ENCODE measurements around the gene FOXB1.
A peak's percentile ranks its signal among the peaks of the same experiment; 100 is the strongest.

FOXB1 gene

GRCh38 chr15:59998950-59999611 lies 5.0 kb upstream of the FOXB1 start:
- DNase-seq (ENCODE audit: low spot score): no peak

- no peak for DNase-seq (ENCODE audit: low spot score)
Measured at GRCh38 chr15:59999612-60000112, 4.4 kb upstream of the FOXB1 start.

- DNase-seq (ENCODE audit: low spot score): no peak
Measured at GRCh38 chr15:60000113-60000823, 3.8 kb upstream of the FOXB1 start.

GRCh38 chr15:60000824-60001609 lies 3.1 kb upstream of the FOXB1 start:
- DNase-seq (ENCODE audit: low spot score): no peak

GRCh38 chr15:60001610-60002527 lies 2.2 kb upstream of the FOXB1 start:
- DNase-seq (ENCODE audit: low spot score): no peak

- no peak for DNase-seq (ENCODE audit: low spot score)
Measured at GRCh38 chr15:60002528-60003218, 1.4 kb upstream of the FOXB1 start.

- no peak for DNase-seq (ENCODE audit: low spot score)
Measured at GRCh38 chr15:60003243-60004008, 685 bp upstream of the FOXB1 start.

- no peak for DNase-seq (ENCODE audit: low spot score)
Measured at GRCh38 chr15:60004846-60005351, 788 bp downstream of the FOXB1 start.

GRCh38 chr15:60005352-60006202 lies 1.5 kb downstream of the FOXB1 start:
- DNase-seq (ENCODE audit: low spot score): no peak

- peak; percentile 62 for DNase-seq (ENCODE audit: low spot score)
Measured at GRCh38 chr15:60006203-60006862, 2.2 kb downstream of the FOXB1 start.

GRCh38 chr15:60006873-60007272 lies 2.8 kb downstream of the FOXB1 start:
- DNase-seq (ENCODE audit: low spot score): no peak

GRCh38 chr15:60009124-60009960 lies 5.2 kb downstream of the FOXB1 start:
- DNase-seq (ENCODE audit: low spot score): no peak

- no peak for DNase-seq (ENCODE audit: low spot score)
Measured at GRCh38 chr15:60009980-60010732, 6.0 kb downstream of the FOXB1 start.

- DNase-seq (ENCODE audit: low spot score): no peak
Measured at GRCh38 chr15:60010858-60011257, 6.7 kb downstream of the FOXB1 start.

GRCh38 chr15:60012695-60013094 lies 8.6 kb downstream of the FOXB1 start:
- no peak for DNase-seq (ENCODE audit: low spot score)

- no peak for DNase-seq (ENCODE audit: low spot score)
Measured at GRCh38 chr15:60017538-60018520, 13.7 kb downstream of the FOXB1 start.
